ENCODE data around the gene INSIG2. TPM values are rescaled to one million over a fixed set of nuclear protein-coding genes. Genes with fewer than 3 reads are reported as not detected.

INSIG2 gene
- polyA plus RNA-seq, 1 donor (not counting 4 experiments of a cell fraction or from before 2014, with no cell fraction given) = 28.6 TPM

- H3K9me1 ChIP-seq (ENCODE audit: control insufficient read depth, extremely low read depth, insufficient read depth, low read length) = no peaks in the 10 kb centered on the region
- H3K4me2 ChIP-seq (ENCODE audit: control insufficient read depth, extremely low read depth, insufficient read depth, low read depth, low read length) = no peak overlapping the region
- no peak overlapping the region for H2AFZ ChIP-seq (ENCODE audit: control insufficient read depth, low read length)
- TF ChIP-seq EZH2 (IDR thresholded peaks at IDR 0.05; ENCODE audit: low read length) (no peak), CTCF (optimal IDR thresholded peaks at IDR 0.05 in 1 of 3, IDR thresholded peaks at IDR 0.05 in 1 of 3, conservative IDR thresholded peaks at IDR 0.05 in 1 of 3; ENCODE audit: extremely low read depth in 1 of 3, insufficient read depth in 2 of 3, low read length in 3 of 3) (no peak)
- DNase-seq (ENCODE audit: low read depth, low spot score) (no peak), FAIRE-seq (no peak)
- H3K4me3 ChIP-seq (ENCODE audit: control insufficient read depth in 2 of 3, extremely low read depth in 1 of 3, insufficient read depth in 2 of 3, low read depth in 1 of 3, low read length in 3 of 3) = no peak overlapping the region
- dilution Hi-C loops (cut with MboI; ENCODE audit: extremely low pct_ligation_motif_present, low sequenced_read_pairs) = no loop called here
- H4K20me1 ChIP-seq (ENCODE audit: control insufficient read depth, extremely low read depth, insufficient read depth, low read length) = no peaks in the 10 kb centered on the region
- no peak overlapping the region for H3K27ac ChIP-seq (ENCODE audit: control insufficient read depth, insufficient read depth, low read length)
- peaks cover 33% of the 10 kb centered on the region for H3K79me2 ChIP-seq (ENCODE audit: control insufficient read depth, insufficient read depth, low read length)
- peaks cover 8% of the 10 kb centered on the region for H3K4me1 ChIP-seq (ENCODE audit: control insufficient read depth, extremely low read depth, insufficient read depth, low read length)
- H3K27me3 ChIP-seq (ENCODE audit: control insufficient read depth, extremely low read depth, insufficient read depth, low read length) = no peaks in the 10 kb centered on the region
- H3K36me3 ChIP-seq (ENCODE audit: control insufficient read depth in 2 of 2, extremely low read depth in 1 of 2, insufficient read depth in 2 of 2, low read length in 2 of 2) = peaks cover 7 to 8% of the 10 kb centered on the region in 2 experiments
- no peaks in the 10 kb centered on the region for H3K9me3 ChIP-seq (ENCODE audit: control insufficient read depth, low read depth, low read length)
- no peak overlapping the region for H3K9ac ChIP-seq (ENCODE audit: control insufficient read depth, extremely low read depth, insufficient read depth, low read length)
Observed at GRCh38 chr2:118097657-118098056, 9.4 kb downstream of the INSIG2 start.

- no peaks in the 10 kb centered on the region for H3K9me3 ChIP-seq (ENCODE audit: control insufficient read depth, low read depth, low read length)
- DNase-seq (ENCODE audit: low read depth, low spot score) (no peak), FAIRE-seq (no peak)
- H3K36me3 ChIP-seq (ENCODE audit: control insufficient read depth in 2 of 2, extremely low read depth in 1 of 2, insufficient read depth in 2 of 2, low read length in 2 of 2) = peaks cover 9 to 10% of the 10 kb centered on the region in 2 experiments
- H3K4me1 ChIP-seq (ENCODE audit: control insufficient read depth, extremely low read depth, insufficient read depth, low read length) = peaks cover 14% of the 10 kb centered on the region
- H3K27me3 ChIP-seq (ENCODE audit: control insufficient read depth, extremely low read depth, insufficient read depth, low read length) = no peaks in the 10 kb centered on the region
- peaks cover 33% of the 10 kb centered on the region for H3K79me2 ChIP-seq (ENCODE audit: control insufficient read depth, insufficient read depth, low read length)
- dilution Hi-C loops (cut with MboI; ENCODE audit: extremely low pct_ligation_motif_present, low sequenced_read_pairs) = no loop called here
- no peaks in the 10 kb centered on the region for H3K9me1 ChIP-seq (ENCODE audit: control insufficient read depth, extremely low read depth, insufficient read depth, low read length)
- TF ChIP-seq EZH2 (IDR thresholded peaks at IDR 0.05; ENCODE audit: low read length) (no peak), CTCF (optimal IDR thresholded peaks at IDR 0.05 in 1 of 3, IDR thresholded peaks at IDR 0.05 in 1 of 3, conservative IDR thresholded peaks at IDR 0.05 in 1 of 3; ENCODE audit: extremely low read depth in 1 of 3, insufficient read depth in 2 of 3, low read length in 3 of 3) (no peak)
- H3K27ac ChIP-seq (ENCODE audit: control insufficient read depth, insufficient read depth, low read length) = no peak overlapping the region
- no peak overlapping the region for H2AFZ ChIP-seq (ENCODE audit: control insufficient read depth, low read length)
- H3K9ac ChIP-seq (ENCODE audit: control insufficient read depth, extremely low read depth, insufficient read depth, low read length) = no peak overlapping the region
- H3K4me3 ChIP-seq (ENCODE audit: control insufficient read depth in 2 of 3, extremely low read depth in 1 of 3, insufficient read depth in 2 of 3, low read depth in 1 of 3, low read length in 3 of 3) = no peak overlapping the region
- H3K4me2 ChIP-seq (ENCODE audit: control insufficient read depth, extremely low read depth, insufficient read depth, low read depth, low read length) = no peak overlapping the region
- H4K20me1 ChIP-seq (ENCODE audit: control insufficient read depth, extremely low read depth, insufficient read depth, low read length) = no peaks in the 10 kb centered on the region
Observed at GRCh38 chr2:118098307-118099030, 10.2 kb downstream of the INSIG2 start.
